HFF-Myc (cell line): Measurements from ENCODE around the gene CAPN5.

ENCODE experiments used
- DNase-seq: peaks from one replicate; pipeline ENCODE4 v3.0.0-alpha.2; 2011; ENCODE audit warnings: low read depth; ENCODE audit errors: extremely low read depth
- H3K4me3 ChIP-seq: replicated peaks from 2 replicates; pipeline ENCODE4 v1.5.1; 2011; ENCODE audit warnings: low read depth, mild to moderate bottlenecking, control low read depth, low read length
- CTCF ChIP-seq: IDR thresholded peaks from 2 replicates; pipeline ENCODE4 v1.5.1; 2012; ENCODE audit warnings: mild to moderate bottlenecking, low read depth, low read length, control low read depth; ENCODE audit errors: missing control alignments

Gene CAPN5

GRCh38 chr11:77027275-77027674, 39.5 kb upstream of the CAPN5 start:
- TF ChIP-seq CTCF = no peak
- DNase-seq = no peak
- no peak overlapping the region for H3K4me3 ChIP-seq

- no peak overlapping the region for H3K4me3 ChIP-seq
- no peak for TF ChIP-seq CTCF
- DNase-seq = no peak
Observed at GRCh38 chr11:77029829-77030228, 36.9 kb upstream of the CAPN5 start.

GRCh38 chr11:77030834-77031414, 35.8 kb upstream of the CAPN5 start:
- no peak for TF ChIP-seq CTCF
- no peak for DNase-seq
- H3K4me3 ChIP-seq = no peak overlapping the region

GRCh38 chr11:77031599-77031998, 35.2 kb upstream of the CAPN5 start:
- no peak overlapping the region for H3K4me3 ChIP-seq
- no peak for DNase-seq
- no peak for TF ChIP-seq CTCF

GRCh38 chr11:77035039-77035438, 31.7 kb upstream of the CAPN5 start:
- H3K4me3 ChIP-seq = no peak overlapping the region
- DNase-seq = no peak
- TF ChIP-seq CTCF = no peak

GRCh38 chr11:77035580-77035979, 31.2 kb upstream of the CAPN5 start:
- no peak for TF ChIP-seq CTCF
- no peak for DNase-seq
- no peak overlapping the region for H3K4me3 ChIP-seq

GRCh38 chr11:77036398-77036797, 30.4 kb upstream of the CAPN5 start:
- no peak for DNase-seq
- TF ChIP-seq CTCF = no peak
- no peak overlapping the region for H3K4me3 ChIP-seq
